Vagina (tissue), 2 donors: ENCODE results near the gene STC2. TPM values are rescaled to one million over a fixed set of nuclear protein-coding genes. Genes with fewer than 3 reads are reported as not detected.

ENCODE experiments used
- DNase-seq, 2 donors: peaks; one replicate each; pipeline ENCODE4 v3.0.0-alpha.2; 2017; ENCODE audit errors: extremely low spot score in 2 of 2
- H3K27ac ChIP-seq: fragments of 200-600 bp; sonication (generic); one replicate; pipeline ENCODE4 v1.5.1; 2019
- H3K27me3 ChIP-seq: fragments of 200-600 bp; sonication (generic); one replicate; pipeline ENCODE4 v1.5.1; 2019
- H3K36me3 ChIP-seq, 2 donors: fragments of 200-600 bp; sonication (generic); one replicate each; pipeline ENCODE4 v1.5.1; 2017 to 2019
- H3K4me1 ChIP-seq: fragments of 200-600 bp; sonication (generic); one replicate; pipeline ENCODE4 v1.5.1; 2019
- H3K4me3 ChIP-seq, 2 donors: fragments of 200-600 bp; sonication (generic); 1 replicate in 1 of 2; 2 replicates in 1 of 2; pipeline ENCODE4 v1.5.1; 2016 to 2019
- H3K9me3 ChIP-seq: fragments of 200-600 bp; sonication (generic); one replicate; pipeline ENCODE4 v1.5.1; 2019
- POLR2A ChIP-seq, 2 donors: fragments of 450-650 bp; IDR thresholded peaks; one replicate each; pipeline ENCODE4 v1.6.1; 2017; ENCODE audit warnings: antibody characterized with exemption in 2 of 2, mild to moderate bottlenecking in 2 of 2, moderate library complexity in 2 of 2
- POLR2AphosphoS5 ChIP-seq, 2 donors: sonication (generic); formaldehyde crosslinking; IDR thresholded peaks; one replicate each; pipeline ENCODE4 v1.9.0; 2017; ENCODE audit warnings: antibody characterized with exemption in 2 of 2, mild to moderate bottlenecking in 2 of 2, low read depth in 1 of 2; ENCODE audit not compliant: insufficient read depth in 1 of 2
- intact Hi-C: fragments of 100-400 bp; cut with DNase I; formaldehyde crosslinking; loops from one replicate; pipeline ENCODE4 v1.15.1; 2023
- total RNA-seq: library from RNA; depleted of rRNA; stranded (reverse); fragments of >200 nt; gene quantifications from one replicate; pipeline ENCODE4 v1.2.3, GENCODE V29; 2016
- TF ChIP-seq, protein P1 (sequence below), 3 experiments: fragments of 450-650 bp in 2 of 3; fragments of 200-600 bp in 1 of 3; sonication (generic) in 1 of 3; IDR thresholded peaks; one replicate each; pipeline ENCODE4 v1.5.1; 2017 to 2019; ENCODE audit warnings: antibody characterized with exemption in 3 of 3, mild to moderate bottlenecking in 2 of 3, moderate library complexity in 2 of 3

The STC2 gene
- total RNA-seq, 1 donor from 2014 or later: 2.9 TPM

DNA sequence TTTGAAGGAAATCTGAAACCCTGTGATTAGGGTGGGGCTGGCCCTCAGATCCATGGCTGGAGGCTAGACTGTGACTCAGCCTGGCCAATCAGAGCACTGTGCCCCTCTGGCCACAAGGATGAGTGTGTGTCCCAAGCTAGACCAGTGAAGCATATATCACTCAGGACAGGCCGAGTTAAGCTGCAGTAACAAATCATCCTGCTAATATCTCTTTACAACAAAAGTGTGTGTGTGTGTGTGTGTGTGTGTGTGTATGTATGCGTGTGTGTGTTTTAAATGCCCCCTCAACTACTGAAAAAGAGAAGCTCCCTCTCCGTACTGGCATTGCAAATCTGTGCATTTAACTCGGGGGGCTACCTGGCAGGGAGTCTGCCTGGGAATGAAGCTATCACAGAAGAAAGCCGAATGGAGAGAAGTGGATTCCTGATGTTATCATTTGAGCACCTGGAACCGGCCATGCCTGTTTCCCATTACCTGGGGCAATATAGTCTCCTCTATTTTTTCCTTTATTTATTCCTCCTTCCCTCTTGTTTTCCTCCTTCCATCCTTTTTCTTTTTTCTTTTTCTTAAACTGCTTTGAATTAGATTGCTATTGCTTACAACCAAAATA lies 25.6 kb downstream of the STC2 start:
- Histone ChIP-seq H3K9me3 (no peaks in the 10 kb centered on the region), H3K4me1 (no peaks in the 10 kb centered on the region), H3K4me3 (no peak overlapping the region), H3K36me3 (no peaks in the 10 kb centered on the region), H3K27ac (no peak overlapping the region), H3K27me3 (no peaks in the 10 kb centered on the region)
- TF ChIP-seq POLR2A (IDR thresholded peaks at IDR 0.05): no peak
- TF ChIP-seq, protein P1, sequence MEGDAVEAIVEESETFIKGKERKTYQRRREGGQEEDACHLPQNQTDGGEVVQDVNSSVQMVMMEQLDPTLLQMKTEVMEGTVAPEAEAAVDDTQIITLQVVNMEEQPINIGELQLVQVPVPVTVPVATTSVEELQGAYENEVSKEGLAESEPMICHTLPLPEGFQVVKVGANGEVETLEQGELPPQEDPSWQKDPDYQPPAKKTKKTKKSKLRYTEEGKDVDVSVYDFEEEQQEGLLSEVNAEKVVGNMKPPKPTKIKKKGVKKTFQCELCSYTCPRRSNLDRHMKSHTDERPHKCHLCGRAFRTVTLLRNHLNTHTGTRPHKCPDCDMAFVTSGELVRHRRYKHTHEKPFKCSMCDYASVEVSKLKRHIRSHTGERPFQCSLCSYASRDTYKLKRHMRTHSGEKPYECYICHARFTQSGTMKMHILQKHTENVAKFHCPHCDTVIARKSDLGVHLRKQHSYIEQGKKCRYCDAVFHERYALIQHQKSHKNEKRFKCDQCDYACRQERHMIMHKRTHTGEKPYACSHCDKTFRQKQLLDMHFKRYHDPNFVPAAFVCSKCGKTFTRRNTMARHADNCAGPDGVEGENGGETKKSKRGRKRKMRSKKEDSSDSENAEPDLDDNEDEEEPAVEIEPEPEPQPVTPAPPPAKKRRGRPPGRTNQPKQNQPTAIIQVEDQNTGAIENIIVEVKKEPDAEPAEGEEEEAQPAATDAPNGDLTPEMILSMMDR (IDR thresholded peaks at IDR 0.05): no peak
- no peak for DNase-seq
- intact Hi-C loops: no loop called here

DNA sequence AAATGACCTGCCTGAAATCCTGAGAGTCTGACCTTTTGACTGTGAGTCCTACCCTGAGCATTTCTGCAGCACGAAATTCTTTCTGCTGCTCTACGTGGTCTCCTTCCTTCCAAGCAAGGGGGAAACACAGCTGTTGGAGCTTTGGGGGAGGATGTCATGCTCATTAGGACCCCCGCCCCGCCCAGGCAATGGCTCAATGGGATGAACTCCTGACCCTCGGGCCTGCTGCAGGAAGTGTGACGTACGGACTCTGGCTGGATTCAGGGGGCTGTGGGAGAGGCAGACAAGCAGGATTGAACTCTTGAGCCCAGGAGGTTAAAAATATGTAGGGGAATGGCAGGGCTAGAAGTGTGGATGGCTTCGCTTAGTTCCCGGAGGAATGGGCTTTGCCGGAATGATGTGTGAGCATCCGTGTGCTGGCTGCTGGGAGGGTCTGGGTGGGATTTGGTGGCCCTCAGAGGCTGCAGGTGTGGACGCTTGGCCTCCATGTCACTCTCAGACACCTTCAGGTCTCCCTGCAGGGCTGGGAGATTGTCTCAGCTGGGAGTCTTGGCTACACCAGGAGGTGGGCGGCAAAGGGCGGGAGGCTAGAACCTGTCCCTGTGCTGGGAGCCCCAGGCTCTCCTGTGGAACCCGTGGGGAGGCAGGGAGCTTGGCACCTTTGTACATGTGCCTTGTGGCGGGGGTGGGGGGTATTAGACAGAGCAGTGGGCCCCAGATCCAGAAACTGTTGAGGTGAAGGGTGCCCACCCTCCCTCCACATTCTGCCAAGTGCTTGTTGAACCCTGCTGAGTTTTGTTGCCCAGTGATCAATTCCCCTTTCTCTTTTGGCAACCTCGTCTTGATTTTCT lies 26.3 kb downstream of the STC2 start:
- Histone ChIP-seq H3K4me1 (no peaks in the 10 kb centered on the region), H3K9me3 (no peaks in the 10 kb centered on the region), H3K36me3 (no peaks in the 10 kb centered on the region), H3K27ac (no peak overlapping the region), H3K4me3 (no peak overlapping the region), H3K27me3 (no peaks in the 10 kb centered on the region)
- no peak for TF ChIP-seq POLR2AphosphoS5 (IDR thresholded peaks at IDR 0.05; ENCODE audit: insufficient read depth in 1 of 2, low read depth in 1 of 2)
- TF ChIP-seq, protein P1 (IDR thresholded peaks at IDR 0.05): no peak
- intact Hi-C loops: no loop called here
- no peak for DNase-seq

DNA sequence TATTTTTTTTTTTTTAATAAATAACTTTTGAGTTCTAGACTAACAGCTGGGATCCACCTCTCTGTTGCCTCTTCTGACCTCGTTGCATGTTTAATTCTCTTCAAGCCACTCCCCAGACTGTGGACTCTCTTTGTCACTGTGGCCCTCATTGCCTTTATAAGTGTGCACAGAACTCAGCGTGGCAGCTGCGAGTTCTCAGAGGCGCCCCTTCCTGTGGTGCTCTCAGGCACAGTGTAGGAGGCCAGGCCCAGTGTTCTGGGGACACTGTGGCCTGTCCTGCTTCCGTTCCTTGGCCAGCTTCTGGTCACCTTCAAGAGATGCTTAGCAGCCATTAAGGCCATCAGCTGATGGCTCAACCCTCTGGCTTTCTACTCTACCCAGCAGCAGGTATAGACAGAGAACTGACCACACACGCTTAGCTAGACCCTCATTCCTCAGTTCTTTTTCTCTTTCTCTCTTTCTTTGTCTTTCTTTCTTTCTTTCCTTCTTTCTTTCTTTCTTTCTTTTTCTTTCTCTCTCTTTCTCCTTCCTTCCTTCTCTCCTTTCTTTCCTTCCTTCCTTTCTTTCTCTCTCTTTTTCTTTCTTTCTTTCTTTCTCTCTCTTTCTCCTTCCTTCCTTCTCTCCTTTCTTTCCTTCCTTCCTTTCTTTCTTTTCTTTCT lies 27.7 kb downstream of the STC2 start:
- no peak for DNase-seq
- H3K4me3 ChIP-seq: no peak overlapping the region
- no peaks in the 10 kb centered on the region for H3K36me3 ChIP-seq
- TF ChIP-seq POLR2AphosphoS5 (IDR thresholded peaks at IDR 0.05; ENCODE audit: insufficient read depth in 1 of 2, low read depth in 1 of 2): no peak
- TF ChIP-seq POLR2A (IDR thresholded peaks at IDR 0.05): no peak
- TF ChIP-seq, protein P1 (IDR thresholded peaks at IDR 0.05): no peak
- no peaks in the 10 kb centered on the region for H3K4me1 ChIP-seq
- H3K9me3 ChIP-seq: no peaks in the 10 kb centered on the region
- intact Hi-C loops: no loop called here
- H3K27me3 ChIP-seq: no peaks in the 10 kb centered on the region
- H3K27ac ChIP-seq: no peak overlapping the region

DNA sequence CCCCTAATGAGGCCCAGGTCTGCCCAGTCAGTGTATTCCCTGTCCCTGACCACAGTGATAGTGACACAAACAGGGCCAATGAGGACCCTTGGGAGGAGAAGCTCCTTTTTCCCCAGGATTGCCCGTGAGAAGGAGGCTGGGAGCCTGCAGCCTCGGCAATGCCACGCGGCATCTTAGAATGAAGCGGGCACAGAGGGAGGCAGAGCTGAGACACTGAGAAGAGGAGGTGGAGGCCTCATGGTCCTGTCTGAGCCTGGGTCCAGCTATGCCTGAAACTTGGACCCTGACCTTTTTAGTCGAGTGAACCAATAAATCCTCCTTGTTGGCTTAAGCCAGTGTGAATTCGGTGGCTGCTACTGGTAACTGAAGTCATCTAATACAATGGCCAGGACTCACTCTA lies 28.4 kb downstream of the STC2 start:
- no peak for TF ChIP-seq POLR2AphosphoS5 (IDR thresholded peaks at IDR 0.05; ENCODE audit: insufficient read depth in 1 of 2, low read depth in 1 of 2)
- no peak for TF ChIP-seq POLR2A (IDR thresholded peaks at IDR 0.05)
- TF ChIP-seq, protein P1 (IDR thresholded peaks at IDR 0.05): no peak
- Histone ChIP-seq H3K4me1 (peaks cover under 1% of the 10 kb centered on the region), H3K36me3 (no peaks in the 10 kb centered on the region), H3K9me3 (no peaks in the 10 kb centered on the region), H3K27ac (no peak overlapping the region), H3K4me3 (no peak overlapping the region), H3K27me3 (no peaks in the 10 kb centered on the region)
- no peak for DNase-seq
- intact Hi-C loops: no loop called here
